Stimulated activated CD8-positive, alpha-beta memory T cell treated with anti-CD3 and anti-CD28 coated beads, Interleukin-12 subunit alpha, Interleukin-12 subunit beta, amount 100 ng/mL, for 1 hour (primary cell): ENCODE data around the gene RPL13.
"Not testable (repeated sequence)": the region's sequence is repeated elsewhere in the genome, so short reads cannot be mapped to it uniquely, and the experiment has no call there.

Experiments used
- DNase-seq: peaks from one replicate; pipeline ENCODE4 v3.0.0-alpha.2; 2020; ENCODE audit warnings: low read depth

The RPL13 gene

DNA sequence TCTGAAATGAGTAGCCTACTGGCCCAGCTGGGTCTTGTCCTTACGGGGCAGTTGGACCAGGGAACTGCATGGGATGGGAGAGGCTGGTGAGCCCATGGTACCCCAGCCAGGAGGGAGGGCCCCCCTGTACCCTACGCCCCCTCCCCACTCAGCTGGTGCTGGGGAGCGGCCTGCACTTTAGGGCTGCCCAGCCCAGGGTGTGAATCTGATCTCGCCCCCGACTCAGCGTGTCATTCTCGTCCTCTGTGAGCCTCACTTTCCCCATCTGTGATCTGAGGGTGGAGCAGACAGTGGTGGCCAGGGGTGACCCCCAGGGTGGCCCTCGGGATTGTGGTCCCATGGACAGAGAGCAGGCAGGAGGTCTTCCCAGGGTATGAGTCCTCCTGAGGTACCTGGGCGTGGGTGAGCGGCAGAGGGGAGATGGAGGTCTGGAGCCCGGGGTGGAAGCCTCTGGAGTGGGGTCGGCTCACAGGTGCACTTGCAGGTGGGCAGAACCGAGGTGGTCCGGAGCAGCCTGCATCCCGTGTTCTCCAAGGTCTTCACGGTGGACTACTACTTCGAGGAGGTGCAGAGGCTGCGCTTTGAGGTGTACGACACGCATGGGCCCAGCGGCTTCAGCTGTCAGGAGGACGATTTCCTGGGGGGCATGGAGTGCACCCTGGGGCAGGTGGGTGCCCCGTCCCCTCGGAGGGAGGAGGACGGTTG is 16.7 kb downstream of the RPL13 start:
- DNase-seq: no peak

DNA sequence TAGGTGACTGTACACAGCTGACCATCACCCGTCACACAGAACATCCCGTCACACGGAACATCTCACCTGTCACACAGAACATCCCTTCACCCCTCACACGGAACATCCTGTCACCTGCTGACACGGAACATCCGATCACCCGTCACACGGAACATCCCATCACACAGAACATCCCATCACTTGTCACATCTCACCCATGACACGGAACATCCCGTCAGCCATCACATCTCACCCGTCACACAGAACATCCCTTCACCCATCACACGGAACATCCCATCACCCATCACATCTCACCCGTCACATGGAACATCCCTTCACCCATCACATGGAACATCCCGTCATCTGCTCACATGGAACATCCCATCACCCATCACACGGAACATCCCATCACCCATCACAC is 18.9 kb downstream of the RPL13 start:
- DNase-seq: no peak

DNA sequence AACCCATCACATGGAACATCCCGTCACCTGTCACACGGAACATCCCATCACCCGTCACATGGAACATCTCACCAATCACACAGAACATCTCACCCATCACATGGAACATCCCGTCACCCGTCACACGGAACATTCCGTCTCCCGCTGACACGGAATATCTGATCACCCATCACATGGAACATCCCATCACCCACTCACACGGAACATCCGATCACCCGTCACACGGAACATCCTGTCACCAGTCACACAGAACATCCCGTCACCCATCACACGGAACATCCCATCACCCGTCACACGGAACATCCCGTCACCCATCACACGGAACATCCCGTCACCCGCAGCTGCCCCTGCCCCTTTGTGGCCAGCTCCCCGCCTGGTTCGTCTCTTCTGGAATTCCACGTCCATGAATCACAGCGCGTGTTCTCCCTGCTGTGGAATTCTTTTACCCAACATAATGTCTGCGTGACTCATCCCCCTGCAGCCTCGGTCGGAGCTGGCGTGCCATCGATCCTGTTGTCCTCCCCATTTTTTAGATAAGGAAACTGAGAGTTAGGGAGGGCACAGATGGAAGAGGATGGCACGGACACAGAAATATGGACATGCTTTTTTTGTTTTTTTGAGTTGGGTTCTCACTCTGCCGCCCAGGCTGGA is 20.7 kb downstream of the RPL13 start:
- no peak for DNase-seq

DNA sequence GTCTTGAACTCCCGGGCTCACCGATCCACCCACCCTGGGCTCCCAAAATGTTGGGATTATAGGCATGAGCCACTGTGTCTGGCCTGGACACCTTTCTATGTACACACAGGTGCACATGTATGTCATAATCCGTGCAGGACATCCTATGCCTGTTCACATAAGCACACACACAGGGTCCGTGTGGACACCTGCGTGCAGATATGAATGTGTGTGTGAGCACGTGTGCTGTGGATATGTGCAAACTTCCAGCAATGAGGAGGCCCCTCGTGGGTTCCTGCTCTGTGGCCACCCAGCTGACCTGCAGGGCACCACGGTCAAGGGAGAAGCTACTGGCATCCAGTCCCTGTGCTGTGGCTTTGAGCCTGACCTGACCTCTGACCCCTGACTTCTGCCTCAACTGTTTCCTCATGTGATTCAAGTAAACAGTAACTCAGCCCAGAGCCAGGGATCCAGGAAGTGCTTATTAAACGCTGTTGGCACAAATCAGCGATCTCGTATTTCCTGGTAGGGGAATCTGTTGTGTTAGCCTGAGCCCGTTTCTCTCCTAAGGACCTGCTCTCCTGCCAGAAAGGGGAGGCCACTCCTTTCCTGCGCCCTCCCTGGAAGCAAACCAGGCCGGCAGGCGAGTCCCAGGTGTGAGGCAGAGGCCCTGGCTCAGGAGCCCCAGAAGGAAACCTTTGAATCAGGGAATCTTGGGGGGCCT is 21.5 kb downstream of the RPL13 start:
- DNase-seq: no peak

DNA sequence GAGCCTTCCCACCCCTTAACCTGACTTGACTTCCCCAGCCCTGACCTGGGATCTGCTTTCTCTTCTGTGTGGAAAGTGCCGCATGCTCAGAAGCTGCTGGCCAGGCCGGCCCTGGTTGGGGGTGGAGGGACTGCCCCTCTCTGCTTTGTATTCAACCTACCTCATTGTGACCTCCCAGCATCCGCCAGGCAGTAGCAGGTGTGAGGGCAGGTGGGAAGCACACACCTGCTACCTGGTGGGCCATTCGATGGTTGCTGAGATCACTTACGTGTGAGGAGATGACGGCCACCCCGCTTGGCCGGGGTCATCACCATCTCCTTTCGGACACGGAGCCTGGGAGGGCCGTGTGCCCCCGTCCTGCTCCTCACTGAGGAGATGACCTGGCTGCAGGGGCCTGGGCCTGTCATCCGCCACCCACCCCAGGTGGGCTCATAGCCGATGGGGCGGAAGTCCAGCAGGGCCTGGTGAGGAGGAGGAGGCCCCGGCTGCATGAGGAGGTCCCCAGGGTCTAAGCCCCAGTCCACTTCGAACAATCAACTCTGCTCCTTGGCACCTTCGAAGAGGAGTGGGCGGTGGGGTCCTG is 22.2 kb downstream of the RPL13 start:
- DNase-seq: no peak

DNA sequence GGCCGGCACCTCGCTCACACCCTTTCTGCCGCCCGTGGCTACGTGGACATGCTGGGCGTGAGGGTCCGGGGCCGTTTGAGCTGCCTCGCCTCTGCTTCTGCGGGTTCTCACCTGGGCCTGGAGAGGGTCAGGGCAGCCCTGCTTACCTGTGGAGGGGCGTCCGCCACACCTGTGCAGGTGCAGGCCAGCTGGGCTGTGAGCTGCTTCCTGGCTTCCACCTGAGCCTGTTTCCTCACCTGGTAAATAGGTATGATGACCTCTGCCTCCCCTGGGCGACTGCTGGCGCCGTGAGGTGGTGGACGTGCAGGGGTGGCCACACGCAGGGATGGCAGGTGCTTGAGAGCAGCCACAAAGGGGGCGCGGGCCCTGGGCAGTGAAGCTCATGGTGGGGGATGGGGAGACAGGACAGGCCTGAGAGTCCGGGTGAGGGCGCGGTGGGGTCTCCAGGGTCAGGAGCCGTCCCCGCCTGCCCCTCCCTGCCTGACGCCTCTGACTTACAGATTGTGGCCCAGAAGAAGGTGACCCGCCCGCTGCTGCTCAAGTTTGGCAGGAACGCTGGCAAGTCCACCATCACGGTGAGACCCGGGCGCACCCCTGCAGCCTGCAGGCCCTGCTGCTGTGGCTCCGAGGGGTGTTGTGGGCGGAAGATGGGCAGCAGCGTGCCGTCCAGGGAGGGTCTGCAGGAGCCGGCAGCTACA is 22.9 kb downstream of the RPL13 start:
- no peak for DNase-seq

DNA sequence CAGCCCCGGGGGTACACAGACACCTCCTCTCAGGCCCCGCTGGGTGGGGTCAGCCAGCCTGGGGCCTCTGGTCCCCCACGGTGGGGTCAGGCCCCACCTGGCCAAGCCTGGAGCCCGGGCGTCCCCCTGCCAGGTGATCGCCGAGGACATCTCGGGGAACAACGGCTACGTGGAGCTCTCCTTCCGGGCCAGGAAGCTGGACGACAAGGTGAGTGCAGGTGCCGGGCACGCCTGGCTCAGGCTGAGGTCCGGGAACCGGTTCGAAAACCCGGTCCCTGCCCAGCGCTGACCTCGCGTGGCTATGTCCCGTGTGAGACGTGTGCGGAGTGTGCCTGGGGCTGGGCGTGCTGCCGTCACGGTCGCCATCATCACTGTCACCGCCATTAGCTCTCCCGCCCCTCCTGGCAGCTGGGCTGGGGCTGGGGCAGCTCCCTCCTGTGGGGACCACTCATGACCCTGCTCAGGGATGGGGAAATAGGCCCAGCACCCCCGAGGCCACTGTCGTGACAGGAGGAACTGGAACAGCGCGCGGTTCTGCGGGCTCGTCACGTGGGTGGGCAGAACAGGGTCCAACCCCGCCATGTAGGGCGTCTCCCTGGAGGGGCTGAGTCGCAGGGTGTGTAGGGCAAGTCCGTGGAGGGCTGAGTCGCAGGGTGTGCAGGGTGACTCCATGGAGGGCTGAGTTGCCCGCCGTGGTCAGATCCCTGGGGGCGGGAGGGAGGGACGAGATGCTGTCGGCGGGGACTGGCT is 23.6 kb downstream of the RPL13 start:
- no peak for DNase-seq

DNA sequence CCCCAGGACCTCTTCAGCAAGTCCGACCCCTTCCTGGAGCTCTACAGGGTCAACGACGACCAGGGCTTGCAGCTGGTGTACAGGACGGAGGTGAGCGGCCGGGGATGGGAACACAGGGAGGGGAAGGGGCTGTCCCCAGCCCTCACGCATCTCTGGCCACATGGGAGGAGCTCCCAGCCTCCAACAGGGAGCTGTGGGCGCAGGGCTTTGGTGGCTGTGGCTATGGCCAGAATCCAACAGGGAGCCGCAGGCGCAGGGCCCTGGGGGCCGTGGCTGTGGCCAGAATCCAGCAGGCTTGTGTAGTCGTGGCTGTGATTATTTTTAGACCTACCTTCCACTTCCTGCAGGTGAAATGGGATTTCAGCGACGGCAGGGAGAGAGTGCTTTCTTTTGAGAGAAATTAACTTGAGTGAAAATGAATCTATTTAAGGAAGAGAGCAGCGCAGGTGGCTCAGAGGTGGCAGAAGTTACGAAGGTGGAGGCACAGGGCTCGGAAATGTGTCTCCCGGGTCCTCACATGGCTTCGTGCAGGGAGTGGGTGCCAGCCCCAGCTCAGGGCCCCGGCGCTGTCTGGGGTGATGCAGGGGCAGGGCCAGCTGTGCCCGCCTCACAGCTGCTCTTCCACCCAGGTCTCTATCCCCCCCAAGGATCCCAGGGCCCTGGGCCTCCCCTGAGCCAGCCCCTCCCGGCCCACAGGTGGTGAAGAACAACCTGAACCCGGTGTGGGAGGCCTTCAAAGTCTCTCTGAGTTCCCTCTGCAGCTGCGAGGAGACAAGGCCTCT is 24.5 kb downstream of the RPL13 start:
- DNase-seq: no peak

DNA sequence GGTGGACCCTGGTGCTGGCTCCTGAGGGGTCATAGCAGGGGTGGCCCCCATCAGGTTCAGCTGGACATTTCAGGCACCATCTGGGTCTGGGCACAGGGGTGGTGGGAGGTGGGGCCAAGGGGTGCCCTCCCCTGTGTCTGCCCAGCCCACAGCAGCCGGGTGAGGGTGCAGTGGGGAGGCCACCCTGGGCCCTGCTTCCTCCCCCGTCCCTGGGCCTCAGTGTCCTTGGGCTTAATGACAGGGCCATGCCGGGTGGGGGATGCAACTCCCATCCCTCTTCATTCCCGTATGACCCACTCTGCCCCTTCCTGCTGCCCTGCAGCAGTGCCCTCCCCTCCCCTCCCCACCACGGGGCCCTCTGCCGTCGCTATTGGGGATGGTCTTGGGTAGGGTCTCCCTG is 25.7 kb downstream of the RPL13 start:
- no peak for DNase-seq

DNA sequence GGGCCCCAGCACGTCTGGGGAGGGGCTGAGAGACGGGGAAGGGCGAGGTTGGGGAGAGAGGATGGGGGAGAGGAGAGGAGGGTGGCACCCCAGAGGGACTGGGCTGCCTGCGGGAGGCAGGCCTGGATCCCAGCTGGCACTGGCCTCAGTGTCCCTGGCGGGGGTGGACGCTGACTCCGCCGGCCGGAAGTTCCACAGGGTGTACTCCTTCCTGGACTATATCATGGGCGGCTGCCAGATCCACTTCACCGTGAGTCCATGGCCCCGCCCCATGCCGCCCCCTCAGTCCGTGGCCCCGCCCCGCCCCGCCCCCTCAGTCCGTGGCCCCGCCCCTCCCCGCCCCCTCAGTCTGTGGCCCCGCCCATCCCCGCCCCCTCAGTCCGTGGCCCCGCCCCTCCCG is 26.4 kb downstream of the RPL13 start:
- DNase-seq: no peak

DNA sequence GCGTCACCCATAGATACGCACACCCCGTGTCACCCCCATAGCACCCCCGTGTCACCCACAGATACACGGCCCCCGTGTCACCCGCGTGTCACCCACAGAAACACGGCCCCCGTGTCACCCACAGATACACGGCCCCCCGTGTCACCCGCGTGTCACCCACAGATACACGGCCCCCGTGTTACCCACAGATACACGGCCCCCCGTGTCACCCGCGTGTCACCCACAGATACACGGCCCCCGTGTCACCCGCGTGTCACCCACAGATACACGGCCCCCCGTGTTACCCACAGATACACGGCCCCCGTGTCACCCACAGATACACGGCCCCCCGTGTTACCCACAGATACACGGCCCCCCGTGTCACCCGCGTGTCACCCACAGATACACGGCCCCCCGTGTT is 27.2 kb downstream of the RPL13 start:
- not testable (repeated sequence) for DNase-seq

DNA sequence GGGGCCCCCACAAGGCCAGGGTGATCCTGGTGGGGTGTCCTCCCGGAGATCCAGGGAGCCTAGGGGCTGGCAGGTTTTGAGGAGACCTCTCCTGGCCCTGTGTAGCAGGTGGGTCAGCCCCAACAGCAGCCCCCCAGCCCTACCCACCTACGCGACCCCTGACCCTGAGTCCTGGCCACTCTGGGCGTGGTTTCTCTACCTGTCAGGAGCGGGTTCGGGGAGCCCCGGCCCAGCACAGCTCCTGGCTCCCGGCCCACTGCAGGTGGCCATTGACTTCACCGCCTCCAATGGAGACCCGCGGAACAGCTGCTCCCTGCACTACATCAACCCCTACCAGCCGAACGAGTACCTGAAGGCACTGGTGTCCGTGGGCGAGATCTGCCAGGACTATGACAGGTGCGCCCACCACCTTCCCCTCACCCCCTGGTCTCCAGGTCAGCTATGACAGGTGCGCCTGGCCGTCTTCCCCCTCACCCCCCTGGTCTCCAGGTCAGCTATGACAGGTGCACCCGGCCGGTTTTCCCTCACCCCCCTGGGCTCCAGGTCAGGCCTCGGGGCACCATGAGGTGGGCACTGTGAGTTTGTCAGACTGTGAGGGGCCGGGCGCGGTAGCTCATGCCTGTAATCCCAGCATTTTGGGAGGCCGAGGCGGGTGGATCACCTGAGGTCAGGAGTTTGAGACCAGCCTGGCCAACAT is 28.1 kb downstream of the RPL13 start:
- no peak for DNase-seq

DNA sequence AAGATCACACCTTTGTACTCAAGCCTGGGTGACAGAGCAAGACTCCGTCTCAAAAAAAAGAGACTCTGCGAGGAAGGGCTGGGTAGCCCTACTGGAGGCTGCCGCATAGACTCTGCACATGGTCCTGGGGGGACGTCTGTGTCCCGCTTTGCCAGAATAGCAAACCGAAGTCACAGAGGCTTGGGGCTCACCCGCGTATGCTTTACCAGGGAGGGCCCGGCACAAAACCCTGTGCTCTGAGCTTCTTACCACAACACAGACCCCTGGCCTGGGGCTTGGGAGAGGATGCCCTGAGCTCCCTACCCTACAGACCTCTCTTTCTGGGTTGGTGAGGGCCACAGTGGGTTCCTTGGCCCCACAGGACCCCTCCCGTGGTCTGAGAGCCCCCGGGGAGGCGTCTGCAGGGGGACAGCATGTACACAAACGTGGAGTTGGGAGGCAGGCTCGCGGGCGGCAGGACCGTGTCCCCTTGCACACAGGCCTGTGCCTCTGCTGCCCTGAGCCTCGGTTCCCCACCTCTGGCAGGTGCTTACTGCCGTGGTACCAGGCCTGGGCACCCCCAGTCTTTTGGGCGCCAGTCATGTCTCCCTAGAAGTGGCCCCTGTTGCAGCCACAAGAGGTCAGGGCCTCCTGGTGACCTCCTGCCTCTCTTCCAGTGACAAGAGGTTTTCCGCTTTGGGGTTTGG is 28.9 kb downstream of the RPL13 start:
- no peak for DNase-seq

DNA sequence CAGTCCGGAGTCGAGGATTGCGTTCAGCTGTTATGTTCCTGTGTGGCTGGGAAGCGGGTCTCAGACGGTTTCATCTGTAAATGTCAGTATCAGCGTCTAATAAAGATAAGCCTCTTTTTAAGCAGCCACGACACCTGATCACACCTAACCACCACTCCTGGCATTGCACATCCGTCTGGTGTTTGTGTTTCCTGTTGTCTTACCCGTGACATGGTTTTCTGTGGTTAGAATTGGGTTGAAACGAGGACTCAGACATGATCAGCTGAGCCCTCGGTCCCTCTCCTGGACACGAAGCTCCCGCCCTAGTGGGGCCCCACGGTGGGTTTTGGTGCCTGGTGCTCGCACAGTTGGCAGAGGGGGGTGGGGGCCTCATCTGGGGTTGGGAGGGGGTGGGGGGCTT is 33.4 kb downstream of the RPL13 start:
- DNase-seq: peak; percentile 30

DNA sequence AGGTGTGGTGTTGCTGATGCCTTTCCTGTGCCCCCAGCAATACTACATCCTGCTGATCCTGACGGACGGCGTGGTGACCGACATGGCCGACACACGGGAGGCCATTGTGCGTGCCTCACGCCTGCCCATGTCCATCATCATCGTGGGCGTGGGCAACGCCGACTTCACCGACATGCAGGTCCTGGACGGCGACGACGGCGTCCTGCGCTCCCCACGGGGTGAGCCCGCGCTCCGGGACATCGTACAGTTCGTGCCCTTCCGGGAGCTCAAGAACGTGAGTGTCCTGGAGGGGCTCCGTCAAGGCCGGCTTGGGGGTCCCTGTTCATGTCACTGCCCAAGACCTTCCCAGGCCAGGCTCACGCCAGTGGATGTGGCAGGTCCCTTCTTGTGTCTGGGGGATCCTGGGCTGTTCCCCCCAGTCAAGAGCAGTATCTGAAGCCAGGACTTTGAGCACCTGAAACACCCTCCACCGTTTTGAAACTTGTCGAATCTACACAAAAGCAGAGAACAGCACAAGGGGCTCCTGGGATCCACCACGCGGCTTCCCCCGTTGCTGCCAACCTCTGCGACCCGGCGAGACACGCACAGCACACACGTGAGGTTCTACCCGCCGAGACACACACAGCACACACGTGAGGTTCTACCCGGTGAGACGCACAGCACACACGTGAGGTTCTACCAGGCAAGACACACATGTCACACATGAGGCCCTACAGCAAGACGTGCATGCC is 35.0 kb downstream of the RPL13 start:
- DNase-seq: no peak

DNA sequence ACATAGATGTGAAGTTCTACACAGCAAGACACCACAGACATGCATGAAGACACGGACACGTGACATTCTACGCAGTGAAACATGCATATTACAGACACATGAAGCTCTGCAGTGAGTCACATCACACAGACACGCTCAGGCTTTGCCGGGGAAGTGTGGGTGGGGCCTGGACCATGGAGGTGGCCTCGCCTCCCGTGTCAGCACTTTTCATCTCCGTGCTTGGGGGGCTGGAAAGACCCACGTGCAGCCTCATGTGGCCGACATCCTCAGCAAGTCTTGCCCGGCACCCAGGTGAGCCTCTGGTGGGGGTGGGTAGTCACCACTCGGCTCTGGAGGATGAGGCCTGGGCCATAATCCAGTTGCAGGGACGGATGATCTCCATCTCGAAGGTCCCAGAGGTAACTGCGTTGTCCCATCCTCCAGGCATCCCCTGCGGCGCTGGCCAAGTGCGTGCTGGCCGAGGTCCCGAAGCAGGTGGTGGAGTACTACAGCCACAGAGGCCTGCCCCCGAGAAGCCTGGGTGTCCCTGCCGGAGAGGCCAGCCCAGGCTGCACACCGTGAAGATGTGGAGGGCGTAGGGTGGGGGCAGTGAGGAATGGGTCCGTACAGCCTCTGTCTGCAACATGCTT is 35.7 kb downstream of the RPL13 start:
- DNase-seq: no peak

DNA sequence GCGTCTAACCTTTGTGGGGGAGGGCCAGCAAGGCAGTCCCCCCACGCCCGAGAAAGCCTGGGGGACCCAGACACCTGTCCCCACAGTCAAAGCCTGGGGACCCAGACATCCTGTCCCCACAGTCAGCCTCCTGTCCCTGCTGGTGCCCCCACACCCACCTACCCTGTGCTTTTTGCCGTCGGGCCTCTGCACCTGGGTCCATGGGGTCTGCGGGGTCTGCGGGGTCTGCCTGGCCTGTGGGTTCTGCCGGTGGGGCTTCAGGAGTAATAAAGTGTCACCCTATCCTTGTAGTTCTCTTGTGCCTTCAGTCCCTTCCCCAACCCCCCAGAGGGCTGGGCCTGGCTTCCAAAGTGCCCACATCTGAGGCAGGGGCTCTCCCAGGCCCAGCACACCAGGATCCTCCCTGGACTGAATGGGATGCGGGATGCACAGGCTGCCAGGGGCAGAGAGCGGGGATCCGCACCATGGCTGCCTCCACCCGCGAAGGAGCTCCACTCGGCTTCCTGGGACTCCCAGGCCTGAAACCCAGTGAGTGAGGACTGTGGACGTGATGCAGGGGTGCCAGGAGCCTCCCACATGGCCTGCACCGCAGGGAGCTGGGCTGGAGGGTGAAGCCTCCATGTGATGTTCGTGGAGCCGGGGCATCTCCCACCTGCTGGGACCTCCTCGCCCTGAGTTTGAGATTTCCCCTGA is 36.6 kb downstream of the RPL13 start:
- no peak for DNase-seq

DNA sequence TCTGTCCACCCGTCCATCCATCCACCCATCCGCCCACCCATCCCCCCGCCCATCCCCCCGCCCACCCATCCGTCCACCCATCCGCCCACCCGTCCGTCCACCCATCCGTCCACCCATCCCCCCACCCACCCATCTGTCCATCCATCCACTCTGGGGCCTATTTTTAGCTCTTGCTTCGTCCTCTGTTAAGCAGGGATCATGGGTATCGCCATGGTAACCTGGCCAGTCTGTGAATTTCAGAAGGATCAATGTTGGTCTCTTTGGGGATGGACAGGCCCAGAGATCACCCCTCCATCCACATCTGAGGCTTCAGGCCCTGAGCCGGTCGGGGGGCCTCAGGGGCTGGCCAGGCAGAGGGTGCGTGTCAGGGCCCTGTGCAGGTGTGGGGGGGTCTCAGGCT is 37.7 kb downstream of the RPL13 start:
- no peak for DNase-seq
